Gastrocnemius medialis (tissue), 4 donors: Measurements from ENCODE around the gene TRA2A. TPM values are rescaled to one million over a fixed set of nuclear protein-coding genes. Genes with fewer than 3 reads are reported as not detected.
"Not testable (repeated sequence)": the region's sequence is repeated elsewhere in the genome, so short reads cannot be mapped to it uniquely, and the experiment has no call there.

Experiments
- ATAC-seq, 2 donors: fragments of 150-250 bp; one replicate each; pipeline ENCODE4 v1.9.1; 2016
- DNase-seq, 2 donors: peaks; one replicate each; pipeline ENCODE4 v3.0.0-alpha.2; 2019
- H3K27ac ChIP-seq, 4 donors: fragments of 200-600 bp; sonication (generic); 1 replicate in 1 of 4; 2 replicates in 3 of 4; pipeline ENCODE4 v1.5.1; 2016 to 2018; ENCODE audit warnings: mild to moderate bottlenecking in 2 of 4, moderate library complexity in 1 of 4
- H3K27me3 ChIP-seq, 3 donors: fragments of 200-600 bp; sonication (generic) in 2 of 3; 1 replicate in 1 of 3; 2 replicates in 2 of 3; pipeline versions ENCODE4 v1.5.1 to v1.6.0; 2016 to 2019; ENCODE audit warnings: mild to moderate bottlenecking in 1 of 3, moderate library complexity in 1 of 3
- H3K36me3 ChIP-seq, 2 donors: fragments of 200-600 bp; sonication (generic) in 1 of 2; one replicate each; pipeline ENCODE4 v1.5.1; 2017 to 2018
- H3K4me1 ChIP-seq, 2 donors: fragments of 200-600 bp; sonication (generic) in 1 of 2; one replicate each; pipeline ENCODE4 v1.5.1; 2016 to 2017; ENCODE audit warnings: mild to moderate bottlenecking in 2 of 2
- H3K4me3 ChIP-seq, 4 donors: fragments of 200-600 bp; sonication (generic) in 3 of 4; 1 replicate in 1 of 4; 2 replicates in 3 of 4; pipeline ENCODE4 v1.5.1; 2016 to 2019; ENCODE audit warnings: mild to moderate bottlenecking in 2 of 4
- H3K9me3 ChIP-seq, 3 donors: fragments of 200-600 bp; sonication (generic) in 2 of 3; 1 replicate in 1 of 3; 2 replicates in 2 of 3; pipeline ENCODE4 v1.5.1; 2016 to 2019
- CTCF ChIP-seq, 5 experiments: fragments of 450-650 bp in 3 of 5; fragments of 200-600 bp in 2 of 5; sonication (generic) in 2 of 5; IDR thresholded peaks in 4 of 5; conservative IDR thresholded peaks in 1 of 5; 1 replicate in 4 of 5; 2 replicates in 1 of 5; pipeline ENCODE4 v1.5.1; 2016 to 2019; ENCODE audit warnings: antibody characterized with exemption in 5 of 5, mild to moderate bottlenecking in 3 of 5, moderate library complexity in 3 of 5
- POLR2A ChIP-seq, 2 donors: fragments of 450-650 bp; IDR thresholded peaks; one replicate each; pipeline ENCODE4 v1.6.1; 2017; ENCODE audit warnings: antibody characterized with exemption in 2 of 2, mild to moderate bottlenecking in 2 of 2, moderate library complexity in 2 of 2
- in situ Hi-C, 4 donors: fragments of 200-750 bp; cut with MboI; loops; one replicate each; pipeline versions ENCODE4 v1.15.0 to v1.8.0; 2017; ENCODE audit warnings: low sequenced_read_pairs in 4 of 4
- intact Hi-C: fragments of 100-400 bp; cut with DNase I; formaldehyde crosslinking; loops from one replicate; pipeline ENCODE4 v1.15.1; 2023; ENCODE audit warnings: low total_unique reads
- total RNA-seq, 4 donors: library from RNA; depleted of rRNA; stranded (reverse); fragments of >200 nt; gene quantifications; one replicate each; pipeline versions ENCODE4 v1.1.0 to v1.2.3, GENCODE V29; 2016

TRA2A gene
- total RNA-seq, 4 donors from 2014 or later: 4.8 to 6.4 (median 5.7) TPM

GRCh38 chr7:23531050-23531793 is 559 bp downstream of the TRA2A start:
- Histone ChIP-seq H3K36me3 (no peaks in the 10 kb centered on the region), H3K4me3 (peak overlapping the region; percentile 79 to 95 (median 90)), H3K27ac (peak overlapping the region; percentile 95 to 97 (median 97)), H3K4me1 (peaks cover 38 to 39% of the 10 kb centered on the region in 2 donors), H3K27me3 (no peaks in the 10 kb centered on the region), H3K9me3 (no peaks in the 10 kb centered on the region)
- DNase-seq: peak; percentile 28 to 48
- TF ChIP-seq POLR2A (IDR thresholded peaks at IDR 0.05) (no peak), CTCF (IDR thresholded peaks at IDR 0.05 in 4 of 5, conservative IDR thresholded peaks at IDR 0.05 in 1 of 5) (no peak)
- in situ Hi-C loops (no loop called here), intact Hi-C loops (loop anchor here (5.0 to 10.0 kb wide), 3 partner anchors 59 to 346 kb away; partner anchors contain the start of genes IGF2BP3 and NUP42)
- ATAC-seq: peak; percentile 80 to 81

GRCh38 chr7:23530405-23530804 is 1.4 kb downstream of the TRA2A start:
- no peaks in the 10 kb centered on the region for H3K27me3 ChIP-seq
- in situ Hi-C loops: no loop called here

GRCh38 chr7:23529262-23529859 is 2.4 kb downstream of the TRA2A start:
- H3K4me1 ChIP-seq: peaks cover 41 to 47% of the 10 kb centered on the region in 2 donors
- TF ChIP-seq POLR2A (IDR thresholded peaks at IDR 0.05): no peak
- no peak for TF ChIP-seq CTCF (IDR thresholded peaks at IDR 0.05 in 4 of 5, conservative IDR thresholded peaks at IDR 0.05 in 1 of 5)
- intact Hi-C loops (no loop called here), in situ Hi-C loops (no loop called here)
- DNase-seq (no peak), ATAC-seq (no peak)
- peak overlapping the region in 1 of 4 donors; percentile 79 for H3K4me3 ChIP-seq
- H3K36me3 ChIP-seq: no peaks in the 10 kb centered on the region
- no peak overlapping the region for H3K27ac ChIP-seq
- no peaks in the 10 kb centered on the region for H3K27me3 ChIP-seq
- no peaks in the 10 kb centered on the region for H3K9me3 ChIP-seq

More at GRCh38 chr7:23530405-23530804, 1.4 kb downstream of the TRA2A start:
- ATAC-seq: no peak
- intact Hi-C loops: loop anchor here (5.0 to 10.0 kb wide), 3 partner anchors 58 to 346 kb away; partner anchors contain the start of genes IGF2BP3 and NUP42
- Histone ChIP-seq H3K36me3 (no peaks in the 10 kb centered on the region), H3K27ac (peak overlapping the region; percentile 95 to 97 (median 97)), H3K4me1 (peaks cover 41 to 45% of the 10 kb centered on the region in 2 donors), H3K4me3 (peak overlapping the region; percentile 79 to 95 (median 90)), H3K9me3 (no peaks in the 10 kb centered on the region)
- DNase-seq: no peak
- TF ChIP-seq CTCF (IDR thresholded peaks at IDR 0.05 in 4 of 5, conservative IDR thresholded peaks at IDR 0.05 in 1 of 5): peak in 2 of 5 experiments; percentile 10 to 16
- no peak for TF ChIP-seq POLR2A (IDR thresholded peaks at IDR 0.05)

DNA sequence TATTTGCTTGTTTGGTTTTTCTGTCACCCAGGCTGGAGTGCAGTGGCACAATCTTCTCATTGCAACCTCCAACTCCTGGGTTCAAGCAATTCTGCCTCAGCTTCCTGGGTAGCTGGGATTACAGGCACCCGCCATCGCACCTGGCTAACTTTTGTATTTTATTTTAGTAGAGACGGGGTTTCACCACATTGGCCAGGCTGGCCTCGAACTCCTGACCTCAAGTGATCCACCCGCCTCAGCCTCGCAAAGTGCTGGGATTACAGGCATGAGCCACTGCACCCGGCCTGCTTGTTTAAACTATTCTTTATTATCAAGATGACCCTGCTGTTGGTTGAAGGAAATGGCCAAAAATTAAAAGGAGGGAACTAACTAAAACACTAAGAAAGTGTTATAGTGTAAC is 6.2 kb downstream of the TRA2A start:
- Histone ChIP-seq H3K4me1 (peaks cover 47 to 57% of the 10 kb centered on the region in 2 donors), H3K36me3 (peaks cover 0 to 14% of the 10 kb centered on the region in 2 donors)
- intact Hi-C loops, in situ Hi-C loops, H3K4me3 ChIP-seq, DNase-seq, ATAC-seq, H3K9me3 ChIP-seq, H3K27me3 ChIP-seq, H3K27ac ChIP-seq: not testable (repeated sequence)

DNA sequence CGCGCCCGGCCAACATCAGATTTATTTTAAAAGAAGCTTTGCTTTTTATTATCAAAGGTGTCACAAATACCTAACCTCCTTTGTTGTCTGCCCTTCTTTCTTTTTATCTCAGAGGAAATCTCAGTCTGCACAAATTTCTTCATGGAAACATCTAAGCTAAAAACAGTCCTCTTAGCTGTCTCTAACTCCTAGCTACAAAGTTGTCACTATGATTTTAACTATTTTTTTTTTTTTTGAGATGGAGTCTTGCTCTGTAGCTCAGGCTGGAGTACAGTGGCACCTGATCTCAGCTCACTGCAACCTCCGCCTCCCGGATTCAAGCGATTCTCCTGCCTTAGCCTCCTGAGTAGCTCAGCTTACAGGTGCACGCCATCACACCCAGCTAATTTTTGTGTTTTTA is 7.3 kb downstream of the TRA2A start:
- H3K36me3 ChIP-seq: peaks cover 0 to 23% of the 10 kb centered on the region in 2 donors
- DNase-seq (no peak), ATAC-seq (no peak)
- TF ChIP-seq CTCF (IDR thresholded peaks at IDR 0.05 in 4 of 5, conservative IDR thresholded peaks at IDR 0.05 in 1 of 5): no peak
- no peaks in the 10 kb centered on the region for H3K27me3 ChIP-seq
- in situ Hi-C loops (no loop called here), intact Hi-C loops (no loop called here)
- H3K4me3 ChIP-seq: no peak overlapping the region
- H3K9me3 ChIP-seq: no peaks in the 10 kb centered on the region
- H3K27ac ChIP-seq: no peak overlapping the region
- peaks cover 35 to 47% of the 10 kb centered on the region in 2 donors for H3K4me1 ChIP-seq
